SU-DHL-6 (cell line): Measurements from ENCODE around the gene PSMC4.

Experiments
- H2AFZ ChIP-seq: fragments of 200-600 bp; sonication (generic); 2 replicates; pipeline ENCODE4 v1.6.1; 2014; ENCODE audit warnings: low read depth, mild to moderate bottlenecking, moderate library complexity, mixed read lengths, antibody characterized with exemption, low read length; ENCODE audit not compliant: severe bottlenecking
- H3F3A ChIP-seq: fragments of 200-600 bp; shearing (Covaris generic); 2 replicates; pipeline ENCODE4 v1.6.0; 2016; ENCODE audit warnings: antibody characterized with exemption, mild to moderate bottlenecking; ENCODE audit not compliant: insufficient read depth
- H3K27ac ChIP-seq: fragments of 200-600 bp; sonication (generic); 2 replicates; pipeline ENCODE4 v1.5.1; 2016; ENCODE audit warnings: low read depth, mild to moderate bottlenecking, low read length, moderate library complexity, mixed read lengths
- H3K27me3 ChIP-seq: fragments of 200-600 bp; sonication (generic), shearing (Covaris generic); 2 replicates; pipeline ENCODE4 v1.6.0; 2014; ENCODE audit warnings: mild to moderate bottlenecking, low read length
- H3K36me3 ChIP-seq: fragments of 200-600 bp; sonication (generic); 2 replicates; pipeline ENCODE4 v1.6.1; 2014; ENCODE audit warnings: mild to moderate bottlenecking, low read length, mixed read lengths
- H3K4me2 ChIP-seq: fragments of 300-600, 200-600 bp; shearing (Covaris generic), sonication (generic); 2 replicates; pipeline ENCODE4 v1.6.0; 2014; ENCODE audit warnings: low read length, low read depth, mild to moderate bottlenecking; ENCODE audit not compliant: poor library complexity, severe bottlenecking
- H3K4me3 ChIP-seq: fragments of 200-600 bp; sonication (generic); 2 replicates; pipeline ENCODE4 v1.5.1; 2014; ENCODE audit warnings: antibody characterized with exemption, low read length, mild to moderate bottlenecking, mixed read lengths; ENCODE audit not compliant: insufficient read depth, poor library complexity, severe bottlenecking
- H3K79me2 ChIP-seq: fragments of 200-600 bp; sonication (generic); 2 replicates; pipeline ENCODE4 v1.6.1; 2014; ENCODE audit warnings: mild to moderate bottlenecking, low read length, moderate library complexity; ENCODE audit not compliant: insufficient read depth
- H3K9ac ChIP-seq: fragments of 200-600 bp; sonication (generic); 2 replicates; pipeline ENCODE4 v1.7.0; 2014; ENCODE audit warnings: mild to moderate bottlenecking, low read length
- H3K9me2 ChIP-seq: fragments of 200-600 bp; sonication (generic); replicated peaks from 2 replicates; pipeline ENCODE4 v1.6.1; 2014; ENCODE audit warnings: low read length; ENCODE audit not compliant: insufficient read depth
- H3K9me3 ChIP-seq: fragments of 200-600 bp; sonication (generic); 2 replicates; pipeline ENCODE4 v1.6.1; 2014; ENCODE audit warnings: low read length, mixed read lengths; ENCODE audit not compliant: insufficient read depth
- H4K20me1 ChIP-seq: fragments of 200-600 bp; sonication (generic); 2 replicates; pipeline ENCODE4 v1.6.1; 2014; ENCODE audit warnings: low read depth, mild to moderate bottlenecking, antibody characterized with exemption, low read length, moderate library complexity, mixed read lengths
- EZH2phosphoT487 ChIP-seq: fragments of 200-600 bp; sonication (generic), shearing (Covaris generic); conservative IDR thresholded peaks from 2 replicates; pipeline ENCODE4 v1.6.1; 2018; ENCODE audit warnings: mild to moderate bottlenecking, antibody characterized with exemption, low read length, moderate library complexity, mixed read lengths
- TF ChIP-seq, protein P1 (sequence below): fragments of 200-600 bp; sonication (generic); IDR thresholded peaks from one replicate; pipeline ENCODE4 v1.5.1; 2017; ENCODE audit warnings: antibody characterized with exemption, mild to moderate bottlenecking, low read length, moderate library complexity; ENCODE audit not compliant: insufficient read depth, poor library complexity, severe bottlenecking

The PSMC4 gene

GRCh38 chr19:39946532-39946931 is 24.4 kb upstream of the PSMC4 start:
- Histone ChIP-seq H3K27me3 (no peaks in the 10 kb centered on the region), H3K9me2 (no peaks in the 10 kb centered on the region), H3K79me2 (peaks cover 17% of the 10 kb centered on the region), H3F3A (peaks cover 22% of the 10 kb centered on the region), H3K36me3 (no peaks in the 10 kb centered on the region; the same call in 1 of the 2 replicates), H4K20me1 (no peaks in the 10 kb centered on the region), H3K4me2 (no peak overlapping the region), H3K4me3 (no peak overlapping the region), H3K9ac (no peak overlapping the region), H3K27ac (peak overlapping the region; percentile 42), H3K9me3 (no peaks in the 10 kb centered on the region), H2AFZ (no peak overlapping the region)
- no peak for TF ChIP-seq EZH2phosphoT487
- TF ChIP-seq, protein P1, sequence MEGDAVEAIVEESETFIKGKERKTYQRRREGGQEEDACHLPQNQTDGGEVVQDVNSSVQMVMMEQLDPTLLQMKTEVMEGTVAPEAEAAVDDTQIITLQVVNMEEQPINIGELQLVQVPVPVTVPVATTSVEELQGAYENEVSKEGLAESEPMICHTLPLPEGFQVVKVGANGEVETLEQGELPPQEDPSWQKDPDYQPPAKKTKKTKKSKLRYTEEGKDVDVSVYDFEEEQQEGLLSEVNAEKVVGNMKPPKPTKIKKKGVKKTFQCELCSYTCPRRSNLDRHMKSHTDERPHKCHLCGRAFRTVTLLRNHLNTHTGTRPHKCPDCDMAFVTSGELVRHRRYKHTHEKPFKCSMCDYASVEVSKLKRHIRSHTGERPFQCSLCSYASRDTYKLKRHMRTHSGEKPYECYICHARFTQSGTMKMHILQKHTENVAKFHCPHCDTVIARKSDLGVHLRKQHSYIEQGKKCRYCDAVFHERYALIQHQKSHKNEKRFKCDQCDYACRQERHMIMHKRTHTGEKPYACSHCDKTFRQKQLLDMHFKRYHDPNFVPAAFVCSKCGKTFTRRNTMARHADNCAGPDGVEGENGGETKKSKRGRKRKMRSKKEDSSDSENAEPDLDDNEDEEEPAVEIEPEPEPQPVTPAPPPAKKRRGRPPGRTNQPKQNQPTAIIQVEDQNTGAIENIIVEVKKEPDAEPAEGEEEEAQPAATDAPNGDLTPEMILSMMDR, result no peak

GRCh38 chr19:39949026-39949747 is 21.8 kb upstream of the PSMC4 start:
- Histone ChIP-seq H3K9me3 (no peaks in the 10 kb centered on the region), H3K27ac (peak overlapping the region; percentile 40; the same call in 1 of the 2 replicates), H3K36me3 (no peaks in the 10 kb centered on the region; the same call in 1 of the 2 replicates), H3K4me3 (no peak overlapping the region), H3K9ac (no peak overlapping the region), H3K79me2 (peaks cover 29% of the 10 kb centered on the region), H3F3A (peaks cover 12% of the 10 kb centered on the region), H2AFZ (no peak overlapping the region), H3K9me2 (no peaks in the 10 kb centered on the region), H4K20me1 (no peaks in the 10 kb centered on the region), H3K27me3 (no peaks in the 10 kb centered on the region), H3K4me2 (no peak overlapping the region)
- no peak for TF ChIP-seq EZH2phosphoT487
- TF ChIP-seq, protein P1, result no peak

GRCh38 chr19:39951065-39951650 is 19.8 kb upstream of the PSMC4 start:
- peak overlapping the region; percentile 93 for H3K4me2 ChIP-seq
- H3K36me3 ChIP-seq, result no peaks in the 10 kb centered on the region; the same call in 1 of the 2 replicates
- H3K79me2 ChIP-seq, result peaks cover 29% of the 10 kb centered on the region
- peaks cover 19% of the 10 kb centered on the region for H3F3A ChIP-seq
- H3K9me2 ChIP-seq, result no peaks in the 10 kb centered on the region
- H3K9ac ChIP-seq, result peak overlapping the region; percentile 66
- no peaks in the 10 kb centered on the region for H3K9me3 ChIP-seq
- no peaks in the 10 kb centered on the region for H4K20me1 ChIP-seq
- peak overlapping the region; percentile 97 for H3K27ac ChIP-seq
- H3K27me3 ChIP-seq, result no peaks in the 10 kb centered on the region
- TF ChIP-seq, protein P1, result no peak
- TF ChIP-seq EZH2phosphoT487, result no peak
- peak overlapping the region; percentile 53 for H3K4me3 ChIP-seq
- H2AFZ ChIP-seq, result no peak overlapping the region
